Adrenal gland (tissue), 5 donors: ENCODE results near the gene C2CD2L.

ENCODE experiments used
- POLR2A ChIP-seq, 2 donors: fragments of 450-650 bp; IDR thresholded peaks; one replicate each; pipeline ENCODE4 v1.6.1; 2017; ENCODE audit warnings: antibody characterized with exemption in 2 of 2, mild to moderate bottlenecking in 2 of 2, moderate library complexity in 1 of 2
- TF ChIP-seq, protein P1 (sequence below), 6 experiments: fragments of 450-650 bp in 4 of 6; fragments of 200-600 bp in 2 of 6; sonication (generic) in 1 of 6; IDR thresholded peaks; 1 replicate in 5 of 6; 2 replicates in 1 of 6; pipeline versions ENCODE4 v1.5.1 to v1.8.0; 2016 to 2021; ENCODE audit warnings: antibody characterized with exemption in 6 of 6, mild to moderate bottlenecking in 2 of 6, moderate library complexity in 1 of 6
- donor health status: DM: no; HTN: no; CAD: no.

DNA sequence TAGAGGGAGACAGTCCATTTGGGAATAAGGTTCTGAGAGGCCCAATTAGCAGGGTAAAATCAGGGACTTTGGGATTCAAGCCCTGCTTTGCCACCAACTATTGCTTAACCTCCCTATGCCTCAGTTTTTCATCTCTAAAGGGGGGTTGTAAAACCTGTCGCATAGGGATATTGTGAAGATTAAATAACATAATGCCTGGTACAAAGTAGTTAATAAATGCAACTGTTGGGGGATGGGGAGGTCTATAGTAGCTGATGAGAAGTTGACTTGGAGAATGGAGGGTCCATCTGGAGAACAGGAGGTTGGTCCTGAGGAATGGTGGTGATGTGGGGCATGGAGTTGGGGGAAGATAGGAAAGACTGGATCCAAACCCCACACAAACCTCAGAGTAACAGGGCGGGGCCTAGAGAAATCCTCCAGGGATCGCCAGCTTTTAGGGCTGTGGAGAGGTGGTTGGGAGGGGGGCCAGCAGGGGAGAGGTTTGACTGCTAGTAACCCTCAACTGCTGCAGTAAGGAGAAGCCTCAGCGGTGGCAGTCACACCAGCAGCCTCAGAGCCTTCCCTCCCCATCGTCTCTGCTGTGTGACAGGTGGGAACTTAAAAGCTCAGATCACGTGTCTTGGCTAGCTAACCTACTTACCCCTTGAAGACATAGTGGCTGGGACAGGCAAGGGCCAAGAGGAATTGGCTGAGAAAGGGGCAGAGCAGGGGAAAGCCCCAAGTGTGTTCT, 40.6 kb downstream of the C2CD2L start:
- TF ChIP-seq, protein P1, sequence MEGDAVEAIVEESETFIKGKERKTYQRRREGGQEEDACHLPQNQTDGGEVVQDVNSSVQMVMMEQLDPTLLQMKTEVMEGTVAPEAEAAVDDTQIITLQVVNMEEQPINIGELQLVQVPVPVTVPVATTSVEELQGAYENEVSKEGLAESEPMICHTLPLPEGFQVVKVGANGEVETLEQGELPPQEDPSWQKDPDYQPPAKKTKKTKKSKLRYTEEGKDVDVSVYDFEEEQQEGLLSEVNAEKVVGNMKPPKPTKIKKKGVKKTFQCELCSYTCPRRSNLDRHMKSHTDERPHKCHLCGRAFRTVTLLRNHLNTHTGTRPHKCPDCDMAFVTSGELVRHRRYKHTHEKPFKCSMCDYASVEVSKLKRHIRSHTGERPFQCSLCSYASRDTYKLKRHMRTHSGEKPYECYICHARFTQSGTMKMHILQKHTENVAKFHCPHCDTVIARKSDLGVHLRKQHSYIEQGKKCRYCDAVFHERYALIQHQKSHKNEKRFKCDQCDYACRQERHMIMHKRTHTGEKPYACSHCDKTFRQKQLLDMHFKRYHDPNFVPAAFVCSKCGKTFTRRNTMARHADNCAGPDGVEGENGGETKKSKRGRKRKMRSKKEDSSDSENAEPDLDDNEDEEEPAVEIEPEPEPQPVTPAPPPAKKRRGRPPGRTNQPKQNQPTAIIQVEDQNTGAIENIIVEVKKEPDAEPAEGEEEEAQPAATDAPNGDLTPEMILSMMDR (IDR thresholded peaks at IDR 0.05): no peak
- TF ChIP-seq POLR2A (IDR thresholded peaks at IDR 0.05): no peak
